Amniotic stem cell (primary cell): ENCODE results near the gene PDE8B.

Experiments
- DNase-seq: peaks from one replicate; lab custom pipeline; 2025; lab: John Stamatoyannopoulos, UW

Gene PDE8B

GRCh38 chr5:77402796-77403195 lies 192.3 kb downstream of the PDE8B start:
- DNase-seq: no peak

DNA sequence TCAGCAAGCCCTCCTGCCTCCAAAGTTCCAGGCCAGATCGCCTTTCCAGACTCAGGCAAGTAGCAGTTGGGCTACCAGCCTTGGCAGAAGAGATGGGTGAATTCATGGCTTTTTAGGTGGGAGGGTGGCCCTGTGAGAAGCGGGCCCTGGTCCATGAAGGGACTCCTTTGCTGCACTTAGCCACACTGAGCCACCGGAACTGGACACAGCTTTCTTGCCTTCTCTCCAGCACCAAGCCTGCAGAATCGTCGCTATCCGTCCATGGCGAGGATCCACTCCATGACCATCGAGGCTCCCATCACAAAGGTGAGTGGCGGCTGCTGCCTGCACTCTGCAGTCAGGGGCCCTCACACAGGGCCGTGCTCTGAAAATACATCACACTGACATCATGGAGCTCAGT lies 196.7 kb downstream of the PDE8B start:
- DNase-seq: no peak

GRCh38 chr5:77409870-77410621 lies 199.6 kb downstream of the PDE8B start:
- no peak for DNase-seq

GRCh38 chr5:77413049-77413448 lies 202.6 kb downstream of the PDE8B start:
- DNase-seq: no peak

DNA sequence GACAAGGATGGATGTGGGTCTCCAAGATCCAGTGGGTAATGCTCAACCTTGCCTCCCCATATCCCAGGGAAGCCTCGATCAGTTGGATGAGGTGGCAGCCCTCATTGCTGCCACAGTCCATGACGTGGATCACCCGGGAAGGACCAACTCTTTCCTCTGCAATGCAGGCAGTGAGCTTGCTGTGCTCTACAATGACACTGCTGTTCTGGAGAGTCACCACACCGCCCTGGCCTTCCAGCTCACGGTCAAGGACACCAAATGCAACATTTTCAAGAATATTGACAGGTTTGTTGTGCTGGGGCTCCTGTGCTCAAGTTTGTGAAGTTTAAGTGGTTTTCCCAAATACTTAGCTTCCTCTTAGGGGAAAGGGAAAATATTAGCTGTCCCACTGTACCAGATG lies 207.7 kb downstream of the PDE8B start:
- DNase-seq: no peak

- DNase-seq: no peak
Observed at GRCh38 chr5:77418601-77419581, 208.4 kb downstream of the PDE8B start.

DNA sequence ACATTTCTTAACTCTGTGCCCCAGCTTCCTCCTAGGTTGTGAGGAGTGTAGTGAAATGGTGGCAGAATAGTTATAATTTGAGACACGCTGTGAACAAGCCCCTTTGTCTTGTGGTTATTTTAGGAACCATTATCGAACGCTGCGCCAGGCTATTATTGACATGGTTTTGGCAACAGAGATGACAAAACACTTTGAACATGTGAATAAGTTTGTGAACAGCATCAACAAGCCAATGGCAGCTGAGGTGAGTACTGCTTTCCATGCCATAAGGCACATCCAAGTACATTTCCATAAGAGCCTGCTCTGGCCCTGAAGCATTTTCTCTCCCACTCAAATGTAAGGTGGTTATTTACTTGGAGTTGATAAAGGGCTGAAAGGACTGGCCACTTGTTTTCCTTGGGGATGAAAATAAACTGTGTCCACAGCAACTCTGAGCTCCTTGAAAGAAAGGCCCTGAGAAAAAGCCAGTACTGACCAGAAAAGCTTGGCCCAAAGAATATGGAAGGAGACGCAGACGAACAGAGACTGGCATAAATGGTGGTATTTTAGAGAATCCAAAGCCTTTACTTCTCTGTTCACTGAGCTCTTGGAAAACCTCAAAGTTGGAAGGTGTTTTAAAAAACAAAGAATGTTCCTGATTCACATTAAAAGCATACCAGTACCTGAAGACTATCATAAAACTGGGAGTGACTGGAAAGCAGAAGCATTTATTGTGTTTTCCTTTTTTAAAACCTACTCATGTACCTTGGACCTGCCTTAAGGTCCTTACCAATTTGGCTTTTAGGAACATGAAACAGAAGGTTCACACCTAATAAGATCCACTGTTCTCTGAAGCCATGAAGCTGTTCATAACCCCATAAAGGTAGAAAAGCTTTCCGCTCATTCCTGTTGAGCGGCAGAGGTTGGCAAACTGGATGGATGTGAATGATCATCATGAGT lies 209.4 kb downstream of the PDE8B start:
- no peak for DNase-seq

- no peak for DNase-seq
Observed at GRCh38 chr5:77420940-77421339, 210.5 kb downstream of the PDE8B start.

DNA sequence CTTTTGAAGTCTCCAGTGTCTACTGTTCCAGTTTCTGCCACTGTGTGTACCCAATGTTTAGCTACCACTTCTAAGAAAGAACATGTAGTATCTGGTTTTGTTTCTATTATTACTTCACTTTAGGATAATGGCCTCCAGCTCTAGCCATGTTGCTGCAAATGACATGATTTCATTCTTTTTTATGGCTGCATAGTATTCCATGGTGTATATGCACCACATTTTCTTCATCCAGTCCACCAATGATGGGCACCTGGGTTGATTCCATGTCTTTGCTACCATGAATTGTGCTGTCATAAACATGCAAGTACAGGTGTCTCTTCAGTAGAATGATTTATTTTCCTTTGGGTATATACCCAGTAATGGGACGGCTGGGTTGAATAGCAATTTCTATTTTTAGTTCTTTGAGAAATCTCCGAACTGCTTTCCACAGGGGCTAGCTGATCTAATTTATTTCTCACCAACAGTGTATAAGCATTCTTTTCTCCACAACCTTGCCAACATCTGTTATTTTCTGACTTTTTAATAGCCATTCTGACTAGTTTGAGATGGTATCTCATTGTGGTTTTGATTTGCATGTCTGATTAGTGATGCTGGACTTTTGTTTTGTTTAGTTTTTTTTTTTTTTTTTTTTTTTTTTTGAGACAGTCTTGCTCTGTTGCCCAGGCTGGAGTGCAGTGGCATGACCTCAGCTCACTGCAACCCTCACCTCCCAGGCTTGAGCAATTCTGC lies 212.7 kb downstream of the PDE8B start:
- DNase-seq: no peak

GRCh38 chr5:77424921-77425320 lies 214.4 kb downstream of the PDE8B start:
- DNase-seq: no peak

GRCh38 chr5:77425420-77425819 lies 214.9 kb downstream of the PDE8B start:
- no peak for DNase-seq

GRCh38 chr5:77425998-77426659 lies 215.6 kb downstream of the PDE8B start:
- DNase-seq: no peak

DNA sequence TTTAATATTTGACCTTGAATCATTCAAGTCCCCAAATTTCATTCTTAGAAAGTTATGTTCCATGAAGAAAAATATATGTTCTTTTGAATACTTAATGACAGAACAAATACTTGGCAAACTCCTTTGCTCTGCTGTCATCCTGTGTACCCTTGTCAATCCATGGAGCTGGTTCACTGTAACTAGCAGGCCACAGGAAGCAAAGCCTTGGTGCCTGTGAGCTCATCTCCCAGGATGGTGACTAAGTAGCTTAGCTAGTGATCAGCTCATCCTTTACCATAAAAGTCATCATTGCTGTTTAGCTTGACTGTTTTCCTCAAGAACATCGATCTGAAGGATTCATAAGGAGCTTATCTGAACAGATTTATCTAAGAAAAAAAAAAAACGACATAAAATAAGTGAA lies 216.2 kb downstream of the PDE8B start:
- no peak for DNase-seq

DNA sequence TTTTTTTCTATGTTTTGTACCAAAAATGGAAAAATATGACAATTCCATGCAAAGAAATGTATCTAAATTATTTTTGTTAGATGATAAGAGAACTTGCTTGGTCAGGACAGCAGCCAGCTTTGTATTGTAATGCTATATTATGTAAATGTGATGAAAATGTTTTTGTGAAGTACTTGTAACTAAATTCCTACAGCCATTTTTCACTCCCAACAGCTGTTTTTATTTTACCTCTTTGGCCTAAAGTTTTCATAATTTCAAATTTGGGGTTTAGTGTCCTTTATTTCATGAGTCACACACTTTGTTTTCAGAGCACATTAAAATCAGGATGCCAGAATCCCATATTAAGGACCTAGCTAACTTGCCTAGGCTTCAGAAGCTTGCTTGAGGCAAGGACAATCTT lies 217.5 kb downstream of the PDE8B start:
- no peak for DNase-seq

DNA sequence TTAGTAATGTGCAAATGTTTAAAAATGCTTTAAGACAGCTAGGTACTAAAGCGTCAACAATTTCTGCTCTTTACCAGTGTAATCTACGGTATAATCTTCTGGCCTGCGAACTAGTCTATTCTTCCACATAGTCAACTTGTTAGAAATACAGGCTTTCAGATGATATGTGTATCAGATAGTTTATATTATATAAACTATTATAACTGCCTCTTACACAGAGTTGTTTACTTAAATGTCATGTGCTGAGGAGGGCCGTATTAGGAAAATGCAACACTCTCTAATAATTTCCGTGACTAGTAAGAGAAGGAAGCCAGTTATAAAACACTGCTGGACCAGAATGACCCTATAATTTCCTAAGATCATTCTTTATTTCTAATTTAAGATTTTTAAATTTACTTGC lies 218.0 kb downstream of the PDE8B start:
- DNase-seq: no peak

- DNase-seq: no peak
Observed at GRCh38 chr5:77430726-77431125, 220.2 kb downstream of the PDE8B start.

GRCh38 chr5:77431286-77431685 lies 220.8 kb downstream of the PDE8B start:
- no peak for DNase-seq

DNA sequence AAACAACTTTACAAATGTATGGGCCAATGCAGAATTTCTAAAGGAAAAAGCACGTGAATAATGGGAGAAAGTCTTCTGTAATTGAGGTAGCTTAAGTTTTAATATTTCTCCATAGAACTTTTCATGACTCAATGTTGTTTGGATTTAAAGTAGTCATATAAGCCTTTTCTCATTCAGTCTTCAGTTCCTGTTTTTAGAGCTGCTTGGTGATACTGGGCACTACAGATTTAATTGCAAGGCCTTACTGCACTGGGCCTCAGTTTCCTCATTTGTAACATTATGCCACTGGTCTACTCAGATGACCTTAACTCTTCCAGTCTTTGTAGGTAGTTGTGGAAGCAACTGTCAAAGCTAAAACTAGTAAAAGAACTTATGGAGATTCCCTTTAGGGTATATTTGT lies 221.2 kb downstream of the PDE8B start:
- no peak for DNase-seq

DNA sequence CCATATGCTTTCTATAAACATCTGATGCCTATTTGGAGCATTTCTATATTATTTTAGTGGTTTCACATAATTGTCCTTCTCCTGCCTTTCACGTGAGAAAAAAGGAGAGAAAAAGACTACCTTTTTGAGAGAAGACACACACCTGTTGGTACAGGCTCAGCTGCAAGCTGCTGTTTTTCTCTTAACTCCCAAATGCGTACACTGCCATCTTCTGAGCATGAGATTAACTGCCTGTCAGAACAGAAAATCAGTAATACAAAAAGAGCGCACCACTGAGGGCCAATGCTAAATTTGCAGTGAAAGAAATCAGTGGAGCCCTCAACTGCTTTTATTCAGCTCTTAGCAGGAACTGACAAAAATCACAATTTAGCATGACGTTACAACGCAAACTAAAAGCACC lies 226.7 kb downstream of the PDE8B start:
- DNase-seq: no peak

DNA sequence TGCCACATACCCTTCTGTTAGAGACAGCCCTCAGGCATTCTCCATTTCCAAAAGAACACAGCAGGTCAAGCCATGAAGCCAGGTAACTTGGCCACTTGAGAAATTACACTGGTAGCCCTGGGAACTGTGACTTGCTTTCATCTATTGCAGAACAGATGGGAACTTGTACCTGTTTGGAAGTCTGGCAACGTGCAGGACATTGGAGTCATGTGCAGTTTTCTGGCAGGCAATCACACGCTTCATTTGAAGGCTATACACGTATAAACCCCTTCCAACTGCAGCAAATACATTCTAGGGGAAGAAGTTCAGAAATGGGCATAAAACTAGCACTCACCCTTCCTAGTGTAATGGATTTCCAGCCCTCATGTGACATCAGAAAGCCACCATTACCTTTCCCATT lies 227.6 kb downstream of the PDE8B start:
- no peak for DNase-seq

- DNase-seq: no peak
Observed at GRCh38 chr5:77443670-77444069, 233.2 kb downstream of the PDE8B start.
